KMS-11 (cell line): ENCODE measurements around the gene MT1F.
"Not testable (repeated sequence)": the region's sequence is repeated elsewhere in the genome, so short reads cannot be mapped to it uniquely, and the experiment has no call there.

ENCODE experiments used
- H2AFZ ChIP-seq: fragments of 200-600 bp; sonication (generic); 2 replicates; pipeline ENCODE4 v1.6.1; 2016; ENCODE audit warnings: antibody characterized with exemption, mixed run types, low read depth
- H3K27ac ChIP-seq: fragments of 200-600 bp; sonication (generic); 2 replicates; pipeline ENCODE4 v1.6.1; 2016; ENCODE audit warnings: mild to moderate bottlenecking, mixed run types
- H3K27me3 ChIP-seq: fragments of 200-600 bp; sonication (generic); 2 replicates; pipeline ENCODE4 v1.6.1; 2017; ENCODE audit warnings: mild to moderate bottlenecking, low read depth, mixed run types, moderate library complexity; ENCODE audit not compliant: insufficient read depth
- H3K36me3 ChIP-seq: fragments of 200-600 bp; sonication (generic); 2 replicates; pipeline ENCODE4 v1.6.1; 2017; ENCODE audit warnings: mild to moderate bottlenecking, mixed run types; ENCODE audit not compliant: insufficient read depth
- H3K4me1 ChIP-seq: fragments of 200-600 bp; sonication (generic); 2 replicates; pipeline ENCODE4 v1.6.1; 2016; ENCODE audit warnings: mild to moderate bottlenecking, low read depth, mixed run types; ENCODE audit not compliant: poor library complexity, severe bottlenecking
- H3K4me2 ChIP-seq: fragments of 200-600 bp; sonication (generic); 2 replicates; pipeline ENCODE4 v1.7.0; 2016; ENCODE audit warnings: mild to moderate bottlenecking, mixed run types
- H3K4me3 ChIP-seq: fragments of 200-600 bp; sonication (generic); IDR thresholded peaks from 2 replicates; pipeline ENCODE4 v1.6.1; 2017; ENCODE audit warnings: low read depth, low read length, mixed read lengths; ENCODE audit not compliant: insufficient read depth
- H3K79me2 ChIP-seq: fragments of 200-600 bp; sonication (generic); 2 replicates; pipeline ENCODE4 v1.6.1; 2016; ENCODE audit warnings: low read depth, mixed run types; ENCODE audit not compliant: insufficient read depth
- H3K9ac ChIP-seq: fragments of 200-600 bp; sonication (generic); 2 replicates; pipeline ENCODE4 v1.6.1; 2016; ENCODE audit warnings: mild to moderate bottlenecking, mixed run types
- H4K20me1 ChIP-seq: fragments of 200-600 bp; sonication (generic); 2 replicates; pipeline ENCODE4 v1.6.1; 2016; ENCODE audit warnings: mild to moderate bottlenecking, mixed run types; ENCODE audit not compliant: insufficient read depth
- CTCF ChIP-seq: fragments of 200-600 bp; sonication (generic); conservative IDR thresholded peaks from 2 replicates; pipeline ENCODE4 v1.6.1; 2017; ENCODE audit warnings: low read depth, mild to moderate bottlenecking, antibody characterized with exemption, low read length, moderate library complexity, mixed read lengths

MT1F gene

GRCh38 chr16:56672761-56673536 is 15.2 kb downstream of the MT1F start:
- Histone ChIP-seq H2AFZ (no peak overlapping the region), H3K79me2 (no peaks in the 10 kb centered on the region), H3K4me3 (no peak overlapping the region), H4K20me1 (no peaks in the 10 kb centered on the region), H3K4me2 (no peak overlapping the region), H3K9ac (no peak overlapping the region), H3K27ac (no peak overlapping the region), H3K4me1 (no peaks in the 10 kb centered on the region), H3K36me3 (no peaks in the 10 kb centered on the region), H3K27me3 (peaks cover 13% of the 10 kb centered on the region; the same call in 1 of the 2 replicates)
- no peak for TF ChIP-seq CTCF

- Histone ChIP-seq H3K27ac (no peak overlapping the region), H3K79me2 (no peaks in the 10 kb centered on the region), H3K4me2 (no peak overlapping the region), H3K9ac (no peak overlapping the region), H3K4me1 (no peaks in the 10 kb centered on the region), H2AFZ (no peak overlapping the region), H3K36me3 (no peaks in the 10 kb centered on the region), H3K4me3 (no peak overlapping the region), H4K20me1 (no peaks in the 10 kb centered on the region), H3K27me3 (peaks cover 13% of the 10 kb centered on the region; the same call in 1 of the 2 replicates)
- no peak for TF ChIP-seq CTCF
Measured at GRCh38 chr16:56673921-56674320, 16.2 kb downstream of the MT1F start.

GRCh38 chr16:56674570-56674969 is 16.8 kb downstream of the MT1F start:
- not testable (repeated sequence) for H3K27ac ChIP-seq, H3K4me3 ChIP-seq, H3K4me2 ChIP-seq, H3K27me3 ChIP-seq, H3K4me1 ChIP-seq, H2AFZ ChIP-seq, H4K20me1 ChIP-seq, H3K9ac ChIP-seq, H3K36me3 ChIP-seq, H3K79me2 ChIP-seq

GRCh38 chr16:56675685-56676210 is 18.0 kb downstream of the MT1F start:
- Histone ChIP-seq H3K36me3 (no peaks in the 10 kb centered on the region), H3K9ac (no peak overlapping the region), H3K4me3 (no peak overlapping the region), H3K4me1 (no peaks in the 10 kb centered on the region), H3K27me3 (0 out of 2 replicates have a peak, but pooled peaks cover 4% of the 10 kb centered on the region), H4K20me1 (no peaks in the 10 kb centered on the region), H3K27ac (no peak overlapping the region), H3K79me2 (no peaks in the 10 kb centered on the region), H3K4me2 (no peak overlapping the region), H2AFZ (no peak overlapping the region)
- no peak for TF ChIP-seq CTCF

DNA sequence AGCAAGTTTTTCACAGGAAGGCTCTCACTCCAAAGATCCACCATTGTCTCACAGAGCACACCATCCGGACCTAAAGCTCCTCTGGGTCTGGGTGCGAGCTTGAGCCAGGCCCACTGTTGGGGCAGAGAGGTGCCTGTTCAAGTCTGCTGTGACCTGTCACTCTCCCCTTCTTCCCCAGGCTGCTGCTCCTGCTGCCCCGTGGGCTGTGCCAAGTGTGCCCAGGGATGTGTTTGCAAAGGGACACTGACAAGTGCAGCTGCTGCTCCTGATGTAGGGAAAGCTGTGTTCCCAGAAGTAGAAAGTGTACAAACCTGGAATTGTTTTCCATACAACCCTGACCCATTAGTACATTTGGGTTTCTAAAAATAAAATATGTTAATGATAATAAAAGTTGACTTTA is 19.7 kb downstream of the MT1F start:
- no peak overlapping the region for H3K9ac ChIP-seq
- H3K27me3 ChIP-seq, result no peaks in the 10 kb centered on the region
- no peak overlapping the region for H3K4me3 ChIP-seq
- no peak overlapping the region for H2AFZ ChIP-seq
- H3K79me2 ChIP-seq, result no peaks in the 10 kb centered on the region
- no peak overlapping the region for H3K27ac ChIP-seq
- H3K4me2 ChIP-seq, result no peak overlapping the region
- TF ChIP-seq CTCF, result no peak
- H4K20me1 ChIP-seq, result no peaks in the 10 kb centered on the region
- H3K4me1 ChIP-seq, result no peaks in the 10 kb centered on the region
- H3K36me3 ChIP-seq, result no peaks in the 10 kb centered on the region
